Neuronal stem cell (in vitro differentiated cells): Measurements from ENCODE around the gene PRSS12.

Source experiments
- DNase-seq: peaks from one replicate; pipeline ENCODE4 v3.0.0-alpha.2; 2013; ENCODE audit warnings: low spot score
- H2AFZ ChIP-seq: one replicate; pipeline ENCODE4 v1.6.1; 2013; ENCODE audit warnings: mild to moderate bottlenecking, low read length, inconsistent platforms
- H2AK5ac ChIP-seq: 2 replicates; pipeline ENCODE4 v1.6.1; 2013; ENCODE audit warnings: low read depth, mild to moderate bottlenecking, inconsistent platforms, low read length, moderate library complexity, mixed read lengths
- H2BK120ac ChIP-seq: 2 replicates; pipeline ENCODE4 v1.6.1; 2013; ENCODE audit warnings: low read depth, mild to moderate bottlenecking, inconsistent platforms, low read length, moderate library complexity, mixed read lengths
- H2BK12ac ChIP-seq: one replicate; pipeline ENCODE4 v1.6.1; 2013; ENCODE audit warnings: low read length, inconsistent platforms
- H2BK15ac ChIP-seq: 2 replicates; pipeline ENCODE4 v1.6.1; 2013; ENCODE audit warnings: mild to moderate bottlenecking, low read length, inconsistent platforms, mixed read lengths
- H2BK5ac ChIP-seq: one replicate; pipeline ENCODE4 v1.6.1; 2013; ENCODE audit warnings: inconsistent platforms, mild to moderate bottlenecking, low read length, moderate library complexity
- H3K14ac ChIP-seq: one replicate; pipeline ENCODE4 v1.6.1; 2013; ENCODE audit warnings: low read length, inconsistent platforms
- H3K18ac ChIP-seq: 2 replicates; pipeline ENCODE4 v1.6.1; 2013; ENCODE audit warnings: low read length, inconsistent platforms
- H3K23ac ChIP-seq: 2 replicates; pipeline ENCODE4 v1.6.1; 2013; ENCODE audit warnings: low read depth, mild to moderate bottlenecking, mixed read lengths, low read length, inconsistent platforms; ENCODE audit not compliant: poor library complexity
- H3K27ac ChIP-seq: replicated peaks from 3 replicates; pipeline ENCODE4 v1.5.1; 2013; ENCODE audit warnings: low read length, inconsistent platforms
- H3K27me3 ChIP-seq, 3 experiments: 2 replicates each; pipeline ENCODE4 v1.6.1; 2013; ENCODE audit warnings: low read length in 3 of 3, mild to moderate bottlenecking in 2 of 3, inconsistent platforms in 1 of 3, low read depth in 1 of 3, mixed read lengths in 1 of 3, moderate library complexity in 1 of 3; ENCODE audit not compliant: control insufficient read depth in 3 of 3, insufficient read depth in 3 of 3
- H3K36me3 ChIP-seq, 2 donors: replicated peaks in 1 of 2; 2 replicates each; pipeline ENCODE4 v1.6.1; 2013; ENCODE audit warnings: low read length in 2 of 2; ENCODE audit not compliant: control insufficient read depth in 2 of 2, insufficient read depth in 2 of 2
- H3K4ac ChIP-seq: 2 replicates; pipeline ENCODE4 v1.6.1; 2013; ENCODE audit warnings: inconsistent platforms, mild to moderate bottlenecking, low read length, moderate library complexity
- H3K4me1 ChIP-seq, 2 donors: 1 replicate in 1 of 2; 2 replicates in 1 of 2; pipeline ENCODE4 v1.6.1; 2013; ENCODE audit warnings: low read length in 2 of 2, low read depth in 1 of 2; ENCODE audit not compliant: control insufficient read depth in 2 of 2, insufficient read depth in 1 of 2
- H3K4me2 ChIP-seq: one replicate; pipeline ENCODE4 v1.6.1; 2013; ENCODE audit warnings: mild to moderate bottlenecking, low read length, inconsistent platforms; ENCODE audit not compliant: insufficient read depth, poor library complexity, severe bottlenecking
- H3K4me3 ChIP-seq, 2 donors: 2 replicates each; pipeline ENCODE4 v1.5.1; 2013; ENCODE audit warnings: low read length in 2 of 2, mild to moderate bottlenecking in 2 of 2, inconsistent platforms in 1 of 2, moderate library complexity in 1 of 2
- H3K79me1 ChIP-seq: one replicate; pipeline ENCODE4 v1.6.1; 2013; ENCODE audit warnings: low read depth, mild to moderate bottlenecking, inconsistent platforms, low read length, moderate library complexity
- H3K9ac ChIP-seq: one replicate; pipeline ENCODE4 v1.6.1; 2013; ENCODE audit warnings: mild to moderate bottlenecking, low read depth, low read length, inconsistent platforms; ENCODE audit not compliant: poor library complexity
- H3K9me3 ChIP-seq, 2 donors: replicated peaks in 1 of 2; 2 replicates each; pipeline versions ENCODE3 to v1.6.1; 2013; ENCODE audit warnings: low read length in 2 of 2, mild to moderate bottlenecking in 2 of 2, inconsistent platforms in 1 of 2, low read depth in 1 of 2, mixed read lengths in 1 of 2, moderate library complexity in 1 of 2; ENCODE audit not compliant: control insufficient read depth in 2 of 2, insufficient read depth in 1 of 2
- H4K8ac ChIP-seq: one replicate; pipeline ENCODE4 v1.6.1; 2013; ENCODE audit warnings: low read depth, mild to moderate bottlenecking, inconsistent platforms, low read length, moderate library complexity
- H4K91ac ChIP-seq: one replicate; pipeline ENCODE4 v1.6.1; 2013; ENCODE audit warnings: low read length, low read depth, mild to moderate bottlenecking, inconsistent platforms; ENCODE audit not compliant: poor library complexity
- WGBS, 2 donors: extraction: QIAGEN DNeasy Blood & Tissue Kit; methylation state at CpG; one replicate each; pipeline ENCODE4 v1.1.7; 2013; ENCODE audit warnings: missing lambda C conversion rate in 2 of 2, mixed read lengths in 1 of 2; ENCODE audit not compliant: insufficient read length in 2 of 2, insufficient replicate concordance in 1 of 2; ENCODE audit errors: extremely low coverage in 2 of 2; 5-methylcytosine and 5-hydroxymethylcytosine counted together

Gene PRSS12

GRCh38 chr4:118398226-118399090 is 45.7 kb upstream of the PRSS12 start:
- Histone ChIP-seq H2AFZ (no peak overlapping the region), H2BK12ac (no peak overlapping the region), H2AK5ac (no peak overlapping the region), H3K27ac (no peak overlapping the region), H3K23ac (no peak overlapping the region), H2BK120ac (no peak overlapping the region), H3K14ac (no peak overlapping the region), H2BK15ac (no peak overlapping the region), H4K91ac (no peak overlapping the region), H3K4ac (no peak overlapping the region), H3K18ac (no peak overlapping the region), H4K8ac (no peak overlapping the region), H3K36me3 (no peaks in the 10 kb centered on the region), H3K4me1 (peaks cover 7 to 13% of the 10 kb centered on the region in 2 donors), H3K4me2 (no peak overlapping the region), H3K9me3 (no peaks in the 10 kb centered on the region), H3K79me1 (peaks cover 1% of the 10 kb centered on the region), H3K4me3 (no peak overlapping the region), H2BK5ac (no peak overlapping the region), H3K9ac (no peak overlapping the region), H3K27me3 (no peaks in the 10 kb centered on the region)
- WGBS, 2 donors: no CpG with 5 or more reads among the region's 5 CpGs
- DNase-seq: no peak

DNA sequence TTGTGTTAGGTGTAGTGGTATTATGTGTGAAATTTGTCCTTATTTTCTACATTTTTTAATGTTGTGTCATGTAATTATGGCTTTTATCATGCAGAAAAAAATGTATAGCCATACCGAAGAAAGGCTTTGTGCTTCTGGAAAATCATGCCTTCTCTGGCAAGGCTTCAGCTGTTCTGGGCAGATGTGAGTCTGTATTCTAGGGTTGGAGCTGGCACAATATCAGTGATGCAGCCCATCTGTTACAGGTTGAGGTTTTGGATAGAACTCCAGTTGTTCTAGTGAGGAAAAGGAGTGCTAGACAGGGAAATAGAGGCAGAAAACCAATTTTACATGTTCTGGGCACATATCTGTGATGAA is 44.8 kb upstream of the PRSS12 start:
- Histone ChIP-seq H3K4me2 (no peak overlapping the region), H3K36me3 (no peaks in the 10 kb centered on the region), H4K91ac (no peak overlapping the region), H2AFZ (peak overlapping the region; percentile 56), H3K79me1 (peaks cover 1% of the 10 kb centered on the region), H3K4me3 (no peak overlapping the region), H3K27ac (no peak overlapping the region), H3K4ac (no peak overlapping the region), H2BK12ac (no peak overlapping the region), H2BK15ac (no peak overlapping the region), H3K14ac (no peak overlapping the region), H3K23ac (no peak overlapping the region), H2BK120ac (no peak overlapping the region), H3K18ac (no peak overlapping the region), H4K8ac (no peak overlapping the region), H2BK5ac (no peak overlapping the region), H3K4me1 (peaks cover 7 to 13% of the 10 kb centered on the region in 2 donors), H2AK5ac (no peak overlapping the region), H3K27me3 (no peaks in the 10 kb centered on the region), H3K9ac (no peak overlapping the region), H3K9me3 (no peaks in the 10 kb centered on the region)
- no CpG with 5 or more reads among the region's 1 CpG for WGBS, 2 donors
- DNase-seq: no peak

DNA sequence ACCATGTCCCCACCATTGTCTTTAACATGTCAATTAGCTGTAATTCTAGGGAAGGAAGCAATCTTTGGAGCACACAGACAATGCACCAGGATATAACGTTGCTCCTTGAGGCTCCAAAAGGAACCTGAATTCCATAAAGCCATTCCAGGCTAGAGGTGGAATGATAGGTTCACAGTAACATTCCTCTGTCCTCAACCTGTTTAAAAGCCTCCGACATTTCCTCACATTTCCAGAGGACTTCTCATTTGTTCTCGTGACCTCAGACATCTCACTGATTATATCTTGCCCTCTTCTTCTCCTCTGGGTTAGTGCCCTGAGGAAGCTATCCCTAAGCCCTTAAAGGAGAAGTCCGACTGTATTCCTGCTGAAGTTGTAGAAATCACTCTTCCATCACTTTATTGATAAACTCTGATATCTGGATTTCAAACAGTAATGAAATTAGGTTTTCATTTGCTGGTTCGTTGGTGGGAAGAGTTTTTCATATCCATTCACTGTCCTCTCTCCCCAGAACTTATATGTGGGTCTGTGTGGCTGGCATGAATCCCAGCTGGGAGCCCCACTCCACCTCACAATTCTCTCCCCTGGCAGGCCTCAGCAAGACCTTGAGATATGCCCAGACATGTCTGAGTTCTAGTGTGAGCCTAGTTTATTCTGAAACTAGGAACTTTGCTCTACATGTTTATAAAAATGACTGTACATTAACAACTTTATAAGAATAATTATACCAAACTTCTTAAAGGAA is 44.2 kb upstream of the PRSS12 start:
- H2BK15ac ChIP-seq: no peak overlapping the region
- H2AFZ ChIP-seq: peak overlapping the region; percentile 42
- no peak for DNase-seq
- no peak overlapping the region for H2BK120ac ChIP-seq
- no peaks in the 10 kb centered on the region for H3K27me3 ChIP-seq
- no peak overlapping the region for H4K8ac ChIP-seq
- H3K4me1 ChIP-seq: peaks cover 7 to 13% of the 10 kb centered on the region in 2 donors
- no peaks in the 10 kb centered on the region for H3K9me3 ChIP-seq
- no peak overlapping the region for H4K91ac ChIP-seq
- no peak overlapping the region for H2BK5ac ChIP-seq
- H3K9ac ChIP-seq: no peak overlapping the region
- H3K4ac ChIP-seq: no peak overlapping the region
- H3K4me3 ChIP-seq: no peak overlapping the region
- no peak overlapping the region for H2BK12ac ChIP-seq
- H3K23ac ChIP-seq: no peak overlapping the region
- H3K18ac ChIP-seq: no peak overlapping the region
- no peak overlapping the region for H3K27ac ChIP-seq
- H3K4me2 ChIP-seq: no peak overlapping the region
- no CpG with 5 or more reads among the region's 5 CpGs for WGBS, 2 donors
- H2AK5ac ChIP-seq: no peak overlapping the region
- no peak overlapping the region for H3K14ac ChIP-seq
- H3K79me1 ChIP-seq: peaks cover 1% of the 10 kb centered on the region
- H3K36me3 ChIP-seq: no peaks in the 10 kb centered on the region

GRCh38 chr4:118395057-118395644 is 42.3 kb upstream of the PRSS12 start:
- peaks cover 7 to 13% of the 10 kb centered on the region in 2 donors for H3K4me1 ChIP-seq
- H3K23ac ChIP-seq: no peak overlapping the region
- H3K79me1 ChIP-seq: no peaks in the 10 kb centered on the region
- no peaks in the 10 kb centered on the region for H3K9me3 ChIP-seq
- H3K27me3 ChIP-seq: no peaks in the 10 kb centered on the region
- no peaks in the 10 kb centered on the region for H3K36me3 ChIP-seq
- no peak overlapping the region for H3K4me2 ChIP-seq
- no peak overlapping the region for H3K9ac ChIP-seq
- H3K14ac ChIP-seq: no peak overlapping the region
- H2AK5ac ChIP-seq: no peak overlapping the region
- H4K8ac ChIP-seq: no peak overlapping the region
- no peak overlapping the region for H3K27ac ChIP-seq
- no peak overlapping the region for H2BK15ac ChIP-seq
- WGBS, 2 donors: no CpG with 5 or more reads among the region's 3 CpGs
- no peak overlapping the region for H2BK120ac ChIP-seq
- no peak overlapping the region for H4K91ac ChIP-seq
- no peak overlapping the region for H3K4ac ChIP-seq
- H2AFZ ChIP-seq: peak overlapping the region; percentile 58
- no peak overlapping the region for H2BK12ac ChIP-seq
- no peak for DNase-seq
- H2BK5ac ChIP-seq: no peak overlapping the region
- H3K4me3 ChIP-seq: no peak overlapping the region
- no peak overlapping the region for H3K18ac ChIP-seq
